GM12878 (cell line): Measurements from ENCODE around the gene COL23A1. TPM values are rescaled to one million over a fixed set of nuclear protein-coding genes. Genes with fewer than 3 reads are reported as not detected.

ENCODE experiments used
- ATAC-seq: fragments of 200-7000 bp; cut with Tn5 transposase; 3 replicates; pipeline ENCODE4 v1.9.1; 2020; ENCODE audit warnings: mild to moderate bottlenecking, moderate library complexity
- BruUV-seq: library from RNA; stranded (reverse); fragments of 400-500 nt; replicated peaks from 2 replicates; lab custom pipeline; 2021; lab: Mats Ljungman, UMichigan
- CTCF ChIA-PET: fragments of 300-600 bp; sonication (Branson Sonifier 250); formaldehyde crosslinking; extraction: SDS; loops from one replicate; lab custom pipeline; 2021; ENCODE audit warnings: inconsistent platforms; lab: Yijun Ruan, JAX
- POLR2A ChIA-PET: fragments of 350-600 bp; formaldehyde crosslinking; extraction: SDS; loops from one replicate; lab custom pipeline; 2021; ENCODE audit warnings: inconsistent platforms; lab: Charles Lee
- RAD21 ChIA-PET: fragments of 300-600 bp; sonication (Branson Sonifier 250); formaldehyde crosslinking; loops from one replicate; lab custom pipeline; 2023; ENCODE audit warnings: antibody characterized with exemption; ENCODE audit not compliant: unreplicated experiment; lab: Charles Lee
- SMC1A ChIA-PET: fragments of 300-600 bp; sonication (Branson Sonifier 250); formaldehyde crosslinking; loops from one replicate; lab custom pipeline; 2023; ENCODE audit not compliant: unreplicated experiment, uncharacterized antibody; lab: Charles Lee
- DNase-seq: peaks from one replicate; pipeline ENCODE4 v3.0.0-alpha.2; 2011; ENCODE audit warnings: low read depth, low spot score
- FAIRE-seq: peaks from 3 replicates; lab custom pipeline; 2011; peaks lifted over from hg19 to GRCh38; lab: Jason Lieb, UNC
- H2AFZ ChIP-seq: 2 replicates; pipeline ENCODE4 v1.6.0; 2011; ENCODE audit warnings: low read depth, low read length, control low read depth; ENCODE audit not compliant: control insufficient read depth
- H3K27ac ChIP-seq: 2 replicates; pipeline ENCODE4 v1.5.1; 2011; ENCODE audit warnings: control low read depth; ENCODE audit not compliant: control insufficient read depth, insufficient read depth
- H3K27me3 ChIP-seq, 2 experiments: replicated peaks in 1 of 2; 2 replicates each; pipeline versions ENCODE4 v1.6.0 to v1.6.1; 2011; ENCODE audit warnings: low read length in 1 of 2; ENCODE audit not compliant: control insufficient read depth in 2 of 2, insufficient read depth in 2 of 2
- H3K36me3 ChIP-seq, 2 experiments: 2 replicates each; pipeline ENCODE4 v1.5.1; 2011; ENCODE audit warnings: low read length in 1 of 2; ENCODE audit not compliant: control insufficient read depth in 2 of 2, insufficient read depth in 2 of 2
- H3K4me1 ChIP-seq: 2 replicates; pipeline ENCODE4 v1.6.1; 2011; ENCODE audit warnings: mild to moderate bottlenecking, low read length, moderate library complexity, mixed read lengths; ENCODE audit not compliant: control insufficient read depth, insufficient read depth
- H3K4me2 ChIP-seq: 2 replicates; pipeline ENCODE4 v1.6.0; 2011; ENCODE audit warnings: control low read depth; ENCODE audit not compliant: control insufficient read depth, insufficient read depth
- H3K4me3 ChIP-seq: fragments of 200-600 bp; sonication (generic); 2 replicates; pipeline ENCODE4 v1.5.1; 2016
- H3K79me2 ChIP-seq: 2 replicates; pipeline ENCODE4 v1.6.0; 2011; ENCODE audit warnings: low read length; ENCODE audit not compliant: control insufficient read depth, insufficient read depth
- H3K9ac ChIP-seq: 2 replicates; pipeline ENCODE4 v1.8.0; 2011; ENCODE audit warnings: low read length, control low read depth, mixed read lengths; ENCODE audit not compliant: control insufficient read depth, insufficient read depth
- H3K9me3 ChIP-seq: replicated peaks from 3 replicates; pipeline ENCODE4 v1.5.1; 2011; ENCODE audit warnings: mild to moderate bottlenecking, low read length; ENCODE audit not compliant: control insufficient read depth, insufficient read depth
- H4K20me1 ChIP-seq: 2 replicates; pipeline ENCODE4 v1.6.0; 2011; ENCODE audit not compliant: control insufficient read depth, insufficient read depth
- ASH2L ChIP-seq: fragments of 300-600, 200-600 bp; sonication (generic); IDR thresholded peaks from 2 replicates; pipeline ENCODE4 v1.6.1; 2017; ENCODE audit warnings: low read depth, mild to moderate bottlenecking, borderline replicate concordance
- ATF7 ChIP-seq: fragments of 450-650 bp; IDR thresholded peaks from 2 replicates; pipeline ENCODE4 v1.6.1; 2016; ENCODE audit warnings: low read depth, mild to moderate bottlenecking
- EZH2 ChIP-seq: IDR thresholded peaks from 2 replicates; pipeline ENCODE4 v1.6.1; 2012; ENCODE audit warnings: low read depth, mild to moderate bottlenecking, control low read depth, inconsistent platforms, low read length, borderline replicate concordance; ENCODE audit not compliant: control insufficient read depth
- HSF1 ChIP-seq: fragments of 150-350 bp; IDR thresholded peaks from 2 replicates; pipeline ENCODE4 v1.6.1; 2014; ENCODE audit warnings: mild to moderate bottlenecking, low read depth, low read length
- IKZF2 ChIP-seq, 2 experiments: fragments of 450-650 bp; IDR thresholded peaks; 2 replicates each; pipeline ENCODE4 v1.6.1; 2017; ENCODE audit warnings: mild to moderate bottlenecking in 2 of 2, moderate library complexity in 2 of 2
- MEF2B ChIP-seq: fragments of 450-650 bp; IDR thresholded peaks from 2 replicates; pipeline ENCODE4 v1.6.1; 2018; ENCODE audit warnings: mild to moderate bottlenecking, moderate library complexity; ENCODE audit not compliant: partially characterized antibody, poor library complexity, severe bottlenecking
- PAX5 ChIP-seq: IDR thresholded peaks from 2 replicates; pipeline ENCODE4 v1.6.1; 2011; ENCODE audit warnings: low read depth, low read length, borderline replicate concordance
- POLR2A ChIP-seq: IDR thresholded peaks from 2 replicates; pipeline ENCODE4 v1.6.1; 2011; ENCODE audit warnings: low read depth, mild to moderate bottlenecking, low read length
- SP1 ChIP-seq: IDR thresholded peaks from one replicate; pipeline ENCODE4 v1.6.1; 2011; ENCODE audit warnings: low read depth, low read length
- TAF1 ChIP-seq: IDR thresholded peaks from 2 replicates; pipeline ENCODE4 v1.6.1; 2011; ENCODE audit warnings: mild to moderate bottlenecking, low read depth, low read length, borderline replicate concordance
- ZBED1 ChIP-seq: IDR thresholded peaks from 2 replicates; pipeline ENCODE4 v1.6.1; 2016; ENCODE audit warnings: borderline replicate concordance
- ZNF274 ChIP-seq: IDR thresholded peaks from one replicate; pipeline ENCODE4 v1.8.0; 2011; ENCODE audit not compliant: insufficient read length, insufficient read depth
- WGBS: methylation state at CpG from one replicate; pipeline ENCODE4 v1.1.6; 2016; ENCODE audit warnings: low lambda C conversion rate; ENCODE audit not compliant: insufficient replicate concordance, insufficient coverage; ENCODE audit errors: missing lambda C conversion rate; 5-methylcytosine and 5-hydroxymethylcytosine counted together
- in situ Hi-C: fragments of 300-500 bp; cut with MboI; formaldehyde crosslinking; loops from 9 replicates; pipeline ENCODE4 v1.14.3; 2018; ENCODE audit warnings: mixed read lengths
- intact Hi-C: fragments of 100-400 bp; cut with micrococcal nuclease; formaldehyde crosslinking; loops from one replicate; pipeline ENCODE4 v1.14.2; 2022; ENCODE audit not compliant: unreplicated experiment
- polyA plus RNA-seq, 11 experiments: library from polyadenylated mRNA; depleted of rRNA in 4 of 11; unstranded in 6 of 11; stranded (reverse) in 5 of 11; fragments of >200 nt; fragmentation: Nextera tagmentation in 4 of 11; fragmentation: Illumina TruSeq in 1 of 11; extraction: Ambion mirVana in 4 of 11; extraction: Trizol in 1 of 11; gene quantifications; 1 replicate in 1 of 11; 2 replicates in 10 of 11; pipeline versions ENCODE4 v1.2.1 to v1.2.3, GENCODE V29; 2011 to 2016; ENCODE audit warnings: inconsistent platforms in 2 of 11, missing spikeins in 2 of 11, low read depth in 1 of 11
- total RNA-seq, 4 experiments: library from RNA; depleted of rRNA in 3 of 4; stranded (reverse); fragments of >200 nt in 3 of 4; fragmentation: Illumina TruSeq in 1 of 4; extraction: Trizol in 1 of 4; gene quantifications; 2 replicates each; pipeline versions ENCODE4 v1.2.1 to v1.2.3, GENCODE V29; 2013 to 2021
- TF ChIP-seq, protein P1 (sequence below): fragments of 450-650 bp; IDR thresholded peaks from 2 replicates; pipeline ENCODE4 v1.6.1; 2016; ENCODE audit warnings: mild to moderate bottlenecking, moderate library complexity, borderline replicate concordance
- TF ChIP-seq, protein P2 (sequence below): fragments of 450-650 bp; formaldehyde crosslinking; IDR thresholded peaks from 2 replicates; pipeline ENCODE4 v1.5.0; 2022; ENCODE audit warnings: mild to moderate bottlenecking, missing genetic modification characterization

Gene COL23A1
- total and polyA plus RNA-seq, 10 of the 15 experiments (the other 5 are each of a cell fraction or from before 2014, with no cell fraction given), result 0.03 to 0.83 (median 0.09) TPM; not detected in 5

DNA sequence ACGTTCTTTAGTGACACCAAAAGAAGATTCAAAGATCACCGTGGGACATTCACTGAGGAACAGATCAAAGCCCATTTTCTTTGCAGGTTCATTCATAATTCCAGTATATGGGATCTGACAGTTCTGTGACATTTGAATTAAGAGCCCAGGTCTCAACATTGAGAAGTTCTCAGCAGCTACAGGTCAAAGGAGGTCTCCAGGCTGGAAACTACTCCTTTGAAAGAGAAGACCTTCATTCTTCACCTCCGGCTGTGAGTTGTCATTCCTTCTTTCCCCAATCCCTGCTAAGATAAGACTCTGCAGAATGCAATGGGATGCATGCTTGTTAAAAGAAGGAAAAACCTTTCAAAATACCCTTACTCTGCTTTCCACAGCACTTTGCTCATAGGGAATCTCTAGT, 79.0 kb downstream of the COL23A1 start:
- WGBS, result 30% methylated on average over 3 of the region's 3 CpGs

More for the DNA sequence above, 79.0 kb downstream of the COL23A1 start:
- intact Hi-C loops (no loop called here), in situ Hi-C loops (no loop called here)
- CTCF ChIA-PET, result no interaction called here
- Histone ChIP-seq H3K27ac (no peak overlapping the region), H3K79me2 (no peaks in the 10 kb centered on the region), H3K36me3 (no peaks in the 10 kb centered on the region; a peak in 1 of 4 replicates), H3K9me3 (no peaks in the 10 kb centered on the region; the same call in 2 of the 3 replicates), H2AFZ (no peak overlapping the region), H3K4me3 (no peak overlapping the region), H3K27me3 (no peaks in the 10 kb centered on the region), H3K4me2 (no peak overlapping the region), H3K4me1 (no peaks in the 10 kb centered on the region)
- DNase-seq, result no peak
- FAIRE-seq, result no peak
- POLR2A ChIA-PET, result no interaction called here
- RAD21 ChIA-PET, result no interaction called here
- no TSS peak for BruUV-seq
- SMC1A ChIA-PET, result no interaction called here
- TF ChIP-seq SP1 (no peak), TAF1 (no peak), ATF7 (no peak), POLR2A (no peak), HSF1 (no peak), IKZF2 (IDR thresholded peaks at IDR 0.05) (no peak), MEF2B (no peak), EZH2 (no peak), ASH2L (no peak), ZBED1 (no peak), PAX5 (no peak), ZNF274 (no peak)
- TF ChIP-seq, protein P1, sequence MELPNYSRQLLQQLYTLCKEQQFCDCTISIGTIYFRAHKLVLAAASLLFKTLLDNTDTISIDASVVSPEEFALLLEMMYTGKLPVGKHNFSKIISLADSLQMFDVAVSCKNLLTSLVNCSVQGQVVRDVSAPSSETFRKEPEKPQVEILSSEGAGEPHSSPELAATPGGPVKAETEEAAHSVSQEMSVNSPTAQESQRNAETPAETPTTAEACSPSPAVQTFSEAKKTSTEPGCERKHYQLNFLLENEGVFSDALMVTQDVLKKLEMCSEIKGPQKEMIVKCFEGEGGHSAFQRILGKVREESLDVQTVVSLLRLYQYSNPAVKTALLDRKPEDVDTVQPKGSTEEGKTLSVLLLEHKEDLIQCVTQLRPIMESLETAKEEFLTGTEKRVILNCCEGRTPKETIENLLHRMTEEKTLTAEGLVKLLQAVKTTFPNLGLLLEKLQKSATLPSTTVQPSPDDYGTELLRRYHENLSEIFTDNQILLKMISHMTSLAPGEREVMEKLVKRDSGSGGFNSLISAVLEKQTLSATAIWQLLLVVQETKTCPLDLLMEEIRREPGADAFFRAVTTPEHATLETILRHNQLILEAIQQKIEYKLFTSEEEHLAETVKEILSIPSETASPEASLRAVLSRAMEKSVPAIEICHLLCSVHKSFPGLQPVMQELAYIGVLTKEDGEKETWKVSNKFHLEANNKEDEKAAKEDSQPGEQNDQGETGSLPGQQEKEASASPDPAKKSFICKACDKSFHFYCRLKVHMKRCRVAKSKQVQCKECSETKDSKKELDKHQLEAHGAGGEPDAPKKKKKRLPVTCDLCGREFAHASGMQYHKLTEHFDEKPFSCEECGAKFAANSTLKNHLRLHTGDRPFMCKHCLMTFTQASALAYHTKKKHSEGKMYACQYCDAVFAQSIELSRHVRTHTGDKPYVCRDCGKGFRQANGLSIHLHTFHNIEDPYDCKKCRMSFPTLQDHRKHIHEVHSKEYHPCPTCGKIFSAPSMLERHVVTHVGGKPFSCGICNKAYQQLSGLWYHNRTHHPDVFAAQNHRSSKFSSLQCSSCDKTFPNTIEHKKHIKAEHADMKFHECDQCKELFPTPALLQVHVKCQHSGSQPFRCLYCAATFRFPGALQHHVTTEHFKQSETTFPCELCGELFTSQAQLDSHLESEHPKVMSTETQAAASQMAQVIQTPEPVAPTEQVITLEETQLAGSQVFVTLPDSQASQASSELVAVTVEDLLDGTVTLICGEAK, result no peak
- TF ChIP-seq, protein P2, sequence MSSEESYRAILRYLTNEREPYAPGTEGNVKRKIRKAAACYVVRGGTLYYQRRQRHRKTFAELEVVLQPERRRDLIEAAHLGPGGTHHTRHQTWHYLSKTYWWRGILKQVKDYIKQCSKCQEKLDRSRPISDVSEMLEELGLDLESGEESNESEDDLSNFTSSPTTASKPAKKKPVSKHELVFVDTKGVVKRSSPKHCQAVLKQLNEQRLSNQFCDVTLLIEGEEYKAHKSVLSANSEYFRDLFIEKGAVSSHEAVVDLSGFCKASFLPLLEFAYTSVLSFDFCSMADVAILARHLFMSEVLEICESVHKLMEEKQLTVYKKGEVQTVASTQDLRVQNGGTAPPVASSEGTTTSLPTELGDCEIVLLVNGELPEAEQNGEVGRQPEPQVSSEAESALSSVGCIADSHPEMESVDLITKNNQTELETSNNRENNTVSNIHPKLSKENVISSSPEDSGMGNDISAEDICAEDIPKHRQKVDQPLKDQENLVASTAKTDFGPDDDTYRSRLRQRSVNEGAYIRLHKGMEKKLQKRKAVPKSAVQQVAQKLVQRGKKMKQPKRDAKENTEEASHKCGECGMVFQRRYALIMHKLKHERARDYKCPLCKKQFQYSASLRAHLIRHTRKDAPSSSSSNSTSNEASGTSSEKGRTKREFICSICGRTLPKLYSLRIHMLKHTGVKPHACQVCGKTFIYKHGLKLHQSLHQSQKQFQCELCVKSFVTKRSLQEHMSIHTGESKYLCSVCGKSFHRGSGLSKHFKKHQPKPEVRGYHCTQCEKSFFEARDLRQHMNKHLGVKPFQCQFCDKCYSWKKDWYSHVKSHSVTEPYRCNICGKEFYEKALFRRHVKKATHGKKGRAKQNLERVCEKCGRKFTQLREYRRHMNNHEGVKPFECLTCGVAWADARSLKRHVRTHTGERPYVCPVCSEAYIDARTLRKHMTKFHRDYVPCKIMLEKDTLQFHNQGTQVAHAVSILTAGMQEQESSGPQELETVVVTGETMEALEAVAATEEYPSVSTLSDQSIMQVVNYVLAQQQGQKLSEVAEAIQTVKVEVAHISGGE, result no peak
- TF ChIP-seq, all 136 proteins: peak for 0
- ATAC-seq, result no peak
- Histone ChIP-seq H4K20me1 (no peaks in the 10 kb centered on the region), H3K9ac (no peak overlapping the region)
